Esophagus squamous epithelium (tissue), 4 donors: ENCODE results near the gene ZNF225.

Experiments used
- POLR2A ChIP-seq, 4 donors: fragments of 450-650 bp; IDR thresholded peaks; one replicate each; pipeline ENCODE4 v1.6.1; 2017; ENCODE audit warnings: antibody characterized with exemption in 4 of 4, mild to moderate bottlenecking in 4 of 4, moderate library complexity in 3 of 4
- TF ChIP-seq, protein P1 (sequence below), 6 experiments: fragments of 450-650 bp in 4 of 6; fragments of 200-600 bp in 2 of 6; sonication (generic) in 2 of 6; IDR thresholded peaks; one replicate each; pipeline ENCODE4 v1.5.1; 2016 to 2019; ENCODE audit warnings: antibody characterized with exemption in 6 of 6, mild to moderate bottlenecking in 4 of 6, moderate library complexity in 4 of 6

DNA sequence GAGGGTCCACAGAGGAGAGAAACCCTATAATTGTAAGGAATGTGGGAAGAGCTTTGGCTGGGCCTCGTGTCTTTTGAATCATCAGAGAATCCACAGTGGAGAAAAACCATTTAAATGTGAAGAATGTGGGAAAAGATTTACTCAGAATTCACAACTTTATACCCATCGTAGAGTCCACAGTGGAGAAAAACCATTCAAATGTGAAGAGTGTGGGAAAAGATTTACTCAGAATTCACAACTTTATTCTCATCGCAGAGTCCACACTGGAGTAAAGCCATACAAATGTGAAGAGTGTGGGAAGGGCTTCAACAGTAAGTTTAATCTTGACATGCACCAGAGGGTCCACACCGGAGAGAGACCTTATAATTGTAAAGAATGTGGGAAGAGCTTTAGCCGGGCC lies 18.8 kb downstream of the ZNF225 start:
- TF ChIP-seq, protein P1, sequence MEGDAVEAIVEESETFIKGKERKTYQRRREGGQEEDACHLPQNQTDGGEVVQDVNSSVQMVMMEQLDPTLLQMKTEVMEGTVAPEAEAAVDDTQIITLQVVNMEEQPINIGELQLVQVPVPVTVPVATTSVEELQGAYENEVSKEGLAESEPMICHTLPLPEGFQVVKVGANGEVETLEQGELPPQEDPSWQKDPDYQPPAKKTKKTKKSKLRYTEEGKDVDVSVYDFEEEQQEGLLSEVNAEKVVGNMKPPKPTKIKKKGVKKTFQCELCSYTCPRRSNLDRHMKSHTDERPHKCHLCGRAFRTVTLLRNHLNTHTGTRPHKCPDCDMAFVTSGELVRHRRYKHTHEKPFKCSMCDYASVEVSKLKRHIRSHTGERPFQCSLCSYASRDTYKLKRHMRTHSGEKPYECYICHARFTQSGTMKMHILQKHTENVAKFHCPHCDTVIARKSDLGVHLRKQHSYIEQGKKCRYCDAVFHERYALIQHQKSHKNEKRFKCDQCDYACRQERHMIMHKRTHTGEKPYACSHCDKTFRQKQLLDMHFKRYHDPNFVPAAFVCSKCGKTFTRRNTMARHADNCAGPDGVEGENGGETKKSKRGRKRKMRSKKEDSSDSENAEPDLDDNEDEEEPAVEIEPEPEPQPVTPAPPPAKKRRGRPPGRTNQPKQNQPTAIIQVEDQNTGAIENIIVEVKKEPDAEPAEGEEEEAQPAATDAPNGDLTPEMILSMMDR (IDR thresholded peaks at IDR 0.05), result no peak
- no peak for TF ChIP-seq POLR2A (IDR thresholded peaks at IDR 0.05)
